Frontal cortex (tissue), 4 donors: Measurements from ENCODE around the gene IL1RAPL2. TPM values are rescaled to one million over a fixed set of nuclear protein-coding genes. Genes with fewer than 3 reads are reported as not detected.

Source experiments
- DNase-seq, 2 donors: peaks; one replicate each; pipeline ENCODE4 v3.0.0; 2012; ENCODE audit warnings: low spot score in 2 of 2
- FAIRE-seq: peaks from 2 replicates; lab custom pipeline; 2012; peaks lifted over from hg19 to GRCh38; lab: Jason Lieb, UNC
- total RNA-seq: library from RNA; depleted of rRNA; stranded (reverse); fragments of >200 nt; gene quantifications from one replicate; pipeline ENCODE4 v1.2.3, GENCODE V29; 2014
- donor health status: control.
- donor health status: control.
- donor health status: control.

Gene IL1RAPL2
- total RNA-seq, 1 donor from 2014 or later, result 8.2 TPM

DNA sequence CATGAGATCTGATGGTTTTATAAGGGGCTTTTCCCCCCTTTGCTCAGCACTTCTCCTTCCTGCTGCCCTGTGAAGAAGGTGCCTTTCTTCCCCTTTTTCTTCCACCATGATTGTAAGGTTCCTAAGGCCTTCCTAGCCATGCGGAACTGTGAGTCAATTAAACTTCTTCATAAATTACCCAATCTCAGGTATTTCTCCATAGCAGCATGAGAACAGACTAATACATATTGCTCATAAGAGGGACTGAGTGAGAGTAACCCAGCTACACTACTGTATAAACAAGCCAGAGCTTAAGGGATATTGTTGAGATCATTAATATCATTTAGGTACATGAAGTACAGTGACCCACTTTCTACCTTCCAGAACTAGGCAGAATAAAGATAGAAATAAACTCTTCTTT, 551.6 kb downstream of the IL1RAPL2 start:
- DNase-seq (no peak), FAIRE-seq (no peak)

DNA sequence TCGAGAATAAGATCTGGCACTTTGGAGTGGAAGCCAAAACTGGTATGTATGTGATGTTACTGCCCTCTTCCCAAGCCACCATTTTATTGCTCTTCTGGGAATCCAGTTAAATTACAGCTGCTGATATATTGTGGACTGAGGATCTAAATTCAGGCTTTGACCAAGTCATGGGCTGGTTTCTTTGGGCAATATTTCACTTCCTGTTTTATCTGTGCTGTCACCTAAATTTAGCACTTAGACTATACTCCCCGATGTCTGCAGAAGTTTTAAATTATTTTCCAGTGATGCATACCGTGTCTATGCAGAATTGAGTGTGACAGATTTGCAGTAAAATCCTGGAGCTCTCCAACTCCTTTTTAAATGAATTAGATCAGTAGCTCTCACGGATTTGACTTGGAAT, 554.5 kb downstream of the IL1RAPL2 start:
- FAIRE-seq (no peak), DNase-seq (no peak)

DNA sequence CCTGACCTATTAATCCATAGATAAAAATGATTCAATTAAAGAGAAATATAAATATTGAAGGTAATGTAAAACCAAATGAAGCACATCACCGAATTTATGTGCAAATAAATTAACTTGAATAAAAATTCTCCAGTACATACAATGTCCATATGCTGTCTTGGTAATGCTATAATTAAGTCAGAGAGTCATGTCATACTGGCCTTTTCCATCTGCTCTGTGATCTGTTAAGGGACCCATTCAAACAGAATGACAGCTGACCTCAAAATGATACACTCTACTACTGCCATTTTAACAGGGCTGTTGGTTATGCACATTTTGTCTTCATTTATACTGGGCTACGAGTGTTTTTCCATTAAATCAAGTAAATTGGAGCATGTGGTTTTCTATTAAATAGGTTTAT, 555.2 kb downstream of the IL1RAPL2 start:
- DNase-seq, result no peak
- FAIRE-seq, result no peak

DNA sequence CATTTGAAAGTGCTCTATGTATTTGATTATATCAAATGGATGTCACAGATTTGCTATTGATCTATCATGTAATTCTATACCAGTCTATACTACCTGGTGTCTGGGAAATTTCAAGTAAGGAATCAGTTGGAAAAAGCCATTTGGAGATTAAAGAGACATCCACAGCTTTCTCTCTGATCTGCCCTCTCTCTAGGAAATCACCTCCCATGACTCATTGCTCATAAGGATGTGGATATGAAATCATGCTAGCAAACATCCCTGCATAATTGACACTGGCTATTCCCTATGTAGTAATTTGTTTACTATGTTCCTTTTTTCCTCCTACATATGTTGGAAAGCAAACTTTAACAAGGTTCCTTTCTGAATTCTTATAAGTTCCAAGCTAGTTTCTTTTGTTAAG, 560.2 kb downstream of the IL1RAPL2 start:
- FAIRE-seq, result no peak

DNA sequence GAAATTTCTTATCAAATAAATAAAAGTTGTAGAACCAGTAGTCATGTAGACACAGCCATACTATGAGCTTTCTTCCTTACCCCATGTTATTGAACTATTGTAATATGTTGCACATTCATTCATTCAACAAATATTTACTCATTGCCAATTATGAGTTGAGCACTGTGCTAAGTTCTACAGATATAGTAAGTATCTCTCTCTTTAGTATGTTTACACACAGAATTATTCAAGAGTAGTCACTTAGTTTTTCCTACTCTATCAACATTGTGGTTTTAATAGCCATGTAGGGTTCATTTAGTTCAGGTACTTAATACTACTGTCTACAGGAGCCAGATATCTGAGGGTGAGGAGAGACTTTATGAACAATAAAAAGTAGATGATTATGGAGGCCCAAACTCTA, 568.3 kb downstream of the IL1RAPL2 start:
- DNase-seq (no peak), FAIRE-seq (no peak)

More for the DNA sequence above, 560.2 kb downstream of the IL1RAPL2 start:
- DNase-seq, result no peak

DNA sequence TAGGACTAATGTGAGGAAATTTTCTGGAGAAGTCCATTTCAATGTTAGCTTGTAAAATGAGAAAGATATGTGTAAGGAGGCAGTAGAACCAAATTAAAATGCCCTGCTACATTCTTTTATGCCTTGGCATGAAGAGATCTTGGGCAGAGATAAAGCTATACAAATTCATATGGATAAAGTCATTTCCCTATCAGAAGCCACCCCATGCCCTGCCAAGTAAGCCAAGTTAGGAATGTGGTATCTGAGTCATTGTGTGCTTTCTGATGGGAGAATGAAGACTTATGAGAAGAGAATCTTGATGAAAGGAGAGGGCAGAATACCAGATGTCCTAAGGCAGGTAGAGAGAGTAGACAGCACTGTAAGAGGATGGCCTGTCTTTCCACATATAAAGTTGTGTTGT, 570.8 kb downstream of the IL1RAPL2 start:
- DNase-seq (no peak), FAIRE-seq (no peak)

DNA sequence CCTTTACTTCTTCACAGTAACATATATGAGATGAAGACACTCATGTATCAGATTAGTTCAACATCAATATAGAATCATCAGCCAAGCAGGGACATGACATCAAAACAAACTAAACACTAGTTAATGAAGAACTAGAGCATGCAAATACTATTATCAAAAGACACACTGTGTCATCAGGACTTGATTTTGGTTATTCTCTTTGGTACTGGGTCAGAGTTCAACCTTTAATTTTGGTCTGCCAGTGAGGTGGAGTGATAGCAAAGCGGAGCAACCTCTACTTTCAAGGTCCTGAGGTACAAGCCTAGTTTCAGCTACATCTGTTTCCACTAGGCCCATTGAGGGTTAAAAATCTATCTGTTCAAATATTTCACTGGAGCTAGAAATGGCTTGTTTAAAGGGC, 584.0 kb downstream of the IL1RAPL2 start:
- no peak for DNase-seq
- no peak for FAIRE-seq

DNA sequence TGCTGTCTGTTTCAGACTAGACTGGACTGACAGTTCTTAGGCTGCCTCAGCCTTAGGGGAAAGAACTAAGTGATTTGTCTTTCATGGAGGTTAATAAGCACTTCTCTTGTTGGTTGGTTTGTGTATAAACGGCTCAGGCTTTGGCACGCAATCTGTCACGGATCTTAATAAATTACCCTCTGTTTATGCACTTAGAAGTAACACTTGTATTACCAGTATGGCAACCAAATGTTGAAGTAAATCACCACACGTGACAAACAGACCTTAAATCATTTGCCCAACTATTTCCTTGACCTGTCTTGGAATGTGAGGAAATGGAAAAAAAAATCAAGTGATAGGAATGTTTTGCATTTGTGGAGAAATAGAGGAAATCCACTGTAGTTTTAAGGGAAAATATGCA, 584.6 kb downstream of the IL1RAPL2 start:
- FAIRE-seq, result no peak
- DNase-seq, result no peak

DNA sequence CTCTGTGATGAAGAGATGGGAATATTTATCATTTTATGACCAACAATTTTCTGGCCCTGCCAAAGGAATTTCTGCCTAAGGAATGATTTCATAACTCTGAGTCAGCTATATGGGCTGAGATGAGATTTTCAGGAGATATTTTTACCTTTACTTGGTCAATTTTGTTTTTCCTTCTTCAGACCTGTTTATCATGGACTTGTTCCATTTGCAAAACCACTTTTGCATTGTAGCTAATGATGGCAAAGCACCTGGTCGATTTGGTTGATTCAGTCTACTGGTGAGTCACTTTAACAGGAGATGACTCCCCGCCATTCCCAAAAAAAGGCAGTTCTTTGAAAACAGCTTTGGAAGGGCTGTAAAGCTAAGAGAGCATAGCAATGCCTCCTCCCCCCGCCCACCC, 601.2 kb downstream of the IL1RAPL2 start:
- DNase-seq (no peak), FAIRE-seq (no peak)

DNA sequence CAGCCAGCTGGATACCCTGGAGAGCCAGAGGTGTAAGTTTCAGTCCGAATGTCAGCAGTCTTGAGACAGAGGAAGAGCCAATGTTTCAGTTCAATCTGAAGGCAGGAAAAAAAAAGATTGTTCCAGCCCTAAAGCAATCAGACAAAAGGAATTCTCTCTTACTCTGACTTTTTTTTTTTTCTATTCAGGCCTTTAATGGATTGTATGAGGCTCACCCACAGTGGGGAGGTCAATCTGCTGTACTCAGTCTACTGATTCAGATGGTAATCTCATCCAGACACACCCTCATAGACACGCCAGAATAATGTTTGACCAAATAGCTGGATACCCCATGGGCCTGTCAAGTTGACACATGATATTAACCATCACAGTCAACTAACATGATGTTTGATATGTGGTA, 602.6 kb downstream of the IL1RAPL2 start:
- no peak for DNase-seq
- FAIRE-seq, result no peak

DNA sequence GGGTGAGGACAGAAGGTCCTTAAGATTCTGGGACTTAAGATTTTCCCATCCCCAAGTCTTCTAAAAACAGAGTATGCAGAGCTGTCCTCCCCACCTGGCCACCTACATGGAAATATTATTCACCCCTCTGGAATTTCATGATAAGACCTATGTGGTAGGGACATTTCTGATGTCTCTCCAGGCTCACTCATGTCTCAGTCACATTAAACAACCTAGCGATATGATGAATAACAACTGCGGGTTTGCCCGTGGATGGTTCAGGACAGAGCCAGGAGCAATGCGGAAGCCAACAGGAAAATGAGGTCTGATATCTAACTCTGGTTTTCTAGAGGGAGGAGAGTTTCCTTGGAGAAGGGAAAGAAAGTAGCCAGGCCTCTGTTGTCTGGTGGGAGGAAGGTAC, 607.1 kb downstream of the IL1RAPL2 start:
- DNase-seq (no peak), FAIRE-seq (no peak)

DNA sequence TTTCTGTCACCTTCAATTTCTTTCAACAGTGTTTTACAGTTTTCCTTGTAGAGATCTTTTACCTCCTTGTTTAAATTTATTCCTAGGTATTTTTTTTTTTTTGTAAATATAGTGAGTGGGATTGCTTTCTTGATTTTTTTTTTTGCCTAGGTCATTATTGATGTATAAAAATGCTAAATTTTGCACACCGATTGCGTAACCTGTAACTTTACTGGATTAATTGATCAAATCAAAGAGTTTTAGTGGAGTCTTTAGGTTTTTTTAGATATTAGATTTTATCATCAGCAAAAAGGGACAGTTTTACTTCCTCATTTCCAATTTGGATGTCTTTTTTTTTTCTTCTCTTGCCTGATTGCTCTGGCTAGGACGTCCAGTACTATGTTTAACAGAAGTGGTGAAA, 613.6 kb downstream of the IL1RAPL2 start:
- DNase-seq (no peak), FAIRE-seq (no peak)

DNA sequence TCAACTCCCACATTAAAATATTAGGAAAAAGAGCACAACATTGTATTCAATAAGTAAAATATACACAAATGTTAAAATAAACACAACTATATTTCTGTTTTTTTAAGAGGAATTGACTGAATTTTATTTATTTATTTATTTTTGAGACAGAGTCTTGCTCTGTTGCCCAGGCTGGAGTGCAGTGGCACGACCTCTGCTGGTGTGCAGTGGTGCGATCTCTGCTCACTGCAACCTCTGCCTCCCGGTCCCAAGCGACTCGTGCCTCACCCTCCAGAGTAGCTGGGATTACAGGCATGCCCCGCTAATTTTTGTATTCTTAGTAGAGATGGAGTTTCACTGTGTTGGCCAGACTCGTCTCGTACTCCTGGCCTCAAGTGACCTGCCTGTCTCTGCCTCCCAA, 623.1 kb downstream of the IL1RAPL2 start:
- no peak for FAIRE-seq
- no peak for DNase-seq

DNA sequence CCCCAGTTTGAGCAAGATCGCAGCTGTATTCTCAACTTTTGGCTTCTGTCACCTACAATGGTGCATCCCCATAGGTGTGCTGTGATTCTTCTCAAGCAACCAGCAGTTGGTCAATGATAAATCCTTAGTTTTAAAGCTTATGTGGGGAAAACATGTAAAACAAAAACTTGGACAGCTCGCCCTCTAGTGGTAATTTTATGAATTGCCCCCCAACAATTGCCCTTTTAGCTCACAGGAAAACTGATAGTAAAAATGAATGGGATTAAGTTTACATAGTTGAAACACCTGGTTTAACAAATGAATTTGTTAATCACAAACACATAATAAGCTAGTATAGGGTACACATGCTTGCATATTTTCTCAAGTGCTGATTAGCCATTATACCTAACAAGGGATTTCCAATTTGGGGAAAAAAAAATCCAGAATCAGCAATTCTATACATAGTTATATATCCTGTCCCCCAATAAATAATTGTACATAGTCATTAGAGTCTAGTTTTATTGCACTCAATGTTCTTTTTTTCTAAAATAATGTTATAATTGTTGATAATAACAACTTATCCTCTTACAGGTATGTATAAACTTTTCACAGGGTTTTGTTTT, 624.4 kb downstream of the IL1RAPL2 start:
- FAIRE-seq, result peak; percentile 44

DNA sequence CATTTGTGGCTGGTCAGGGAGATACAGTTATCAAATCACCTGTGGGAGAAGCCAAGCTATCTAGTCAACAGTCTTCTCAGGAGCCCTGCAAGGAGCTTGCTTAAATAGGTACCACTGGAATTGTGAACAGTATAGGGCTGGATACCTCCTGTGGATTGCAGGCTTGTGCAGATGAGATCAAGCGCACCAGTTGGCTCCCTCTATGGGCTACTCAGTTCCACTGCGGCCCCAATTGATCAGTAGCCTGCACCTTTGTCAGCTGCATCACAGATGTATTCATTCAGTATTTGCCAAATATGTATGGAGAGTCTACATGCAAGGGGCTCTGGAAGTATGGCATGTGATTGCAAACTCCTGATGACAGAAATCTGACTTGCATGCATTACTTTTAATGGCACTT, 625.9 kb downstream of the IL1RAPL2 start:
- DNase-seq, result no peak
- FAIRE-seq, result no peak

More for the DNA sequence above, 624.4 kb downstream of the IL1RAPL2 start:
- DNase-seq, result no peak

DNA sequence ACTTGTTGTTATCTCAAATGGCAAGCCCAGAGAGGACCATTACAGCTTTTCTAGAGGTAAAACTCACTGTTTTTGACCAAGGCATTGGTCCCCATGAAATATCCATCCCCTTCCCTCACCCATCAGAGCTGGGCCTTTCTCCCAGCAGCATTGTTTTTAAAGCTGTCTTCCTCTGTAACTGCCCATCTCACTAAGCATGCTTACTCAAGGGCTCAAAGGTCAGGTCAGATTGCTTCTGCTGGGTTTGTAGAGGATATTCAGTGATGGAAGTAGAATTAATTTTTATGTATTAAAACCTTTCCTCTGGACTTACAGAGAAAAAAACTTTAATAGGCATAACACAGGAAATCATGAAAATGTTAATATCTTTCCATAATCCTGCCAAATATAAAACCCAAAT, 643.4 kb downstream of the IL1RAPL2 start:
- no peak for DNase-seq
- FAIRE-seq, result no peak

DNA sequence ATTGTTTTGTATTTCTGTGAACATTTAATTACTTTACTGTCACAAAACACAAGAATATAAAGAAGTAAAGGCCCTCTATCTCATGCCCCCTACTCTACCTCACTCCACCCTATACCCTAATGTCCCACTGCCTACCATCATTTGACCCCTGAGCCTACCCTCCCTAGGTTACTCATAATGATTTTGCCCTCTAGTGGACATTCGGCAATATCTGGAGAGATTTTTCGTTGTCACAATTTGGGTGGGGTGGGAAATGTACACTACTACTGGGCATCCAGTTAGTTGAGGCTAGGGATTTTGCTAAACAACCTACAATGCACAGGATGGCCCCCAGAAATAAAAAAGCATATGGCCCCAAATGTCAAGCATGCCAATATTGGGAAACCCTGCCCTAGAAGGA, 644.3 kb downstream of the IL1RAPL2 start:
- FAIRE-seq, result no peak
- no peak for DNase-seq

DNA sequence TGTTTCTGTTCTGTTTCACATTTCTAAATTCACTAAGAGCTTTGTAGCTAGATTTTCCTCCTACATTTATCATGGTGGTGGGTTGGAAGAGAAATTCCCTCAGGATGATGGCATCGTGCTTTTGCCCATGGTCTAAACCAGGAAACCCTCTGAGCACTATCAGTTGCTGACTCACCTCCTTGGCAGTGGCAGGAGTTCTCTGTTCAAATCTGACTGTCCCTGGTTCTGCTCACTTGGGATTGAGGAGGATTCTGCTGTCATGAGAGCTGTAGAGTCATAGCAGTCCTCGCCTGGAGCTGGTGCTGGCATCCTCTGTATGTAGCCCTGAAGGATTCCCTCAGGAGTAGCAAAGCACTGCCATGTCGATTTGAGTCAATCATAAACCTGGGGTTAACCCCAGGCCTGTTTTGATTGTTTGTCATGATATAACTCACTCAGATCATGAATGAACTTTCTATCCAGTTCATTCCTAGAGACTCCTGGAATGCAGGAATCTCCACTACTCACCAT, 645.1 kb downstream of the IL1RAPL2 start:
- DNase-seq, result no peak
- FAIRE-seq, result no peak

DNA sequence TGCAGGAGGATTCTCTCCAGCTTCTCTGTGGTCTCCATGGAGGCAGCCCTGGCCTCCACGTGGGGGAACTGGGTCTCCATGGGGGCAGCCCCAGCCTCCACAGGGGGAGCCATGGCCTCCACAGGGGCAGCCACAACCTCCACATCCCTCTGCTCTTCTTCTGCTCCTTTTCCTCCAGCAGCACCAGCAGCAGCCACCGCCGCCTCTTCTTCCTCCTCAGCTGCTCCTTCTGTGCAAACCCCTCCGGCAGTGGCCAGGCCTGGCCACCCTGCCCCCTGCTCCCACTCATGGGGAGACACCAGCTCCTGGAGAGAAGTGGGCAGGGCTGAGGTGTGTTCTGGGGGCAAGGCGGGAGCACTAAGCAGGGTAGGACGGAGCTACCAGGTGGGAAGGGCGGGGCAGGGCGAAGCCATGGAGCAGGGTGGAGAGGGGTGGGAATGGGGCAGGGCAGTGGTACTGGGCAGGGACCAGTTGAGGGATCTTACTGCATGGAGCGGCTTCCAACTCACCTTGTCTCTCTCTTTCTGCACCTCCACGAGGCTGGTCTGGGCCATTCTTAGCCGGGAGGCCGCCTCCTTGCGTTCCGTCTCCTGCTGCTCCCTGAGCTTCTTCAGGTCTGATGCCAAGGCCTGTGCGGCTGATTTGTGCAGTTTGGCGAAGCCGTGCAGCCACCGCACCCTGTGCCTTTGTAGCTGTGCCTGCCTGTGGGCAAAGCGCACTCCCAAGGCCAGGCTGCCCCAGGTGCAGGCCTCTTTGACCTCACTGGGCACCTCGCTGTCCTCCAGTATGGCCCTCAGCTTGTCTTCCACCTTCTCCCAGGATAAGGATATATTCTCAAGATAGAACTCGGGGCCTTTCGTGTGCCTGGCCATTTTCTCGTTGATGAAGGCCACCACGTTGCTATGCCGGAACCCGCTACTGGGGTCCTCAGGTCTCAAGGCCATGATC, 653.7 kb downstream of the IL1RAPL2 start:
- no peak for FAIRE-seq

DNA sequence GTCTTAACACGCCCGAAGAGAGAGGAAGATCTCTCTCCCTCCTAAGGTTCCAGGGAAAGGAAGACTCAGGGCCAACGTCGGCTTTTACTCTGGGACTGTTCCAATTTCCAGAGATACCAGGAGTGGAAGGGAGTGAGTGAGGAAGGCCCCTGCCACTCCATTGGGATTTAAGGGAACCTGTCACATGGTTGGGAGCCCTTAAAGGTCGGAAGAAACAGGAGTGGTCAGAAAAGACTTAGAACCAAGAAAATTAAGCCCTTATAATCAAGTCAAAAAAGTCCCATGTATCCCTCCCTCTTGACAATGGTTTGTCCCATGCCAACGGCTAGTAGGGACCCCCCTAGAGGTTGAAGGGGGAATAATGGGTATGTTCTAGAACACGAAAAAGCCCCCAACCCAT, 654.6 kb downstream of the IL1RAPL2 start, which contains the start of gene TEX13A:
TEX13A (minus strand) TSS at position 59 of the 400 bp plus-strand sequence. CDS start 297 bp downstream, outside the sequence.
- FAIRE-seq, result no peak
- DNase-seq, result no peak

More for the DNA sequence above, 653.7 kb downstream of the IL1RAPL2 start:
- no peak for DNase-seq

DNA sequence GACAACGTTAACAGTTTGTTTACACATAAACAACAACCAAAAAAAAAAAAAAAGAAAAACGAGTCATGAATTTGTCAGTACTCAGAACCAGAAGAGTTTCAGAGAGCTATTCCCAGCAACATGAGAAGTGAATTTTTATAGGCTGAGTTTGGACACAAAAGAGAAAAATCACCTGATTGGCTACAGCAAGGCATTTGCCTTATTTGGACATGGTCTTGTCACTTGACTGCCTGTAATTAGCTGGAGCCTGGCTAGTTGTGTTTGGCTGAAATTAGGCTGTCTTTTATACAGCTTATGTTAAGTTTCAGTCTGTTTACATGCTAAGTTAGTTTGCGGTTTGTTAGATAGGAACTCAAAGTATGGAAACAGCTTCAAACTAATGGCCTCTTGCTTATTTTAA, 655.4 kb downstream of the IL1RAPL2 start:
- DNase-seq (no peak), FAIRE-seq (no peak)
